Measurements from ENCODE around the gene HBM.

HBM gene

GRCh38 chr16:212999-213398 lies 47.2 kb downstream of the HBM start:
- DNase-seq (ENCODE audit: low spot score): no peak
- Histone ChIP-seq H3K4me3 (ENCODE audit: severe bottlenecking) (no peak overlapping the region), H3K4me1 (ENCODE audit: insufficient read depth, poor library complexity, severe bottlenecking) (no peaks in the 10 kb centered on the region), H3K9me3 (ENCODE audit: severe bottlenecking) (no peaks in the 10 kb centered on the region), H3K27ac (ENCODE audit: poor library complexity, severe bottlenecking) (no peak overlapping the region), H3K27me3 (ENCODE audit: insufficient read depth, poor library complexity, severe bottlenecking) (no peaks in the 10 kb centered on the region), H3K36me3 (ENCODE audit: low read depth) (peaks cover 77% of the 10 kb centered on the region)
- peak; percentile 70 for ATAC-seq (ENCODE audit: low read depth)
- TF ChIP-seq CTCF (IDR thresholded peaks at IDR 0.05; ENCODE audit: poor library complexity, severe bottlenecking): no peak
